BLaER1 (cell line): ENCODE data around the gene ACSL5.

Experiments used
- H3K27ac ChIP-seq: shearing (Covaris generic); formaldehyde crosslinking; 2 replicates; pipeline ENCODE4 v1.8.1; 2022
- H3K27me3 ChIP-seq: shearing (Covaris generic); formaldehyde crosslinking; 2 replicates; pipeline ENCODE4 v1.8.1; 2022
- H3K36me3 ChIP-seq: shearing (Covaris generic); formaldehyde crosslinking; 2 replicates; pipeline ENCODE4 v1.8.1; 2022
- H3K4me1 ChIP-seq: shearing (Covaris generic); formaldehyde crosslinking; 2 replicates; pipeline ENCODE4 v1.8.1; 2022
- H3K4me2 ChIP-seq: shearing (Covaris generic); formaldehyde crosslinking; 2 replicates; pipeline ENCODE4 v1.8.1; 2022
- H3K4me3 ChIP-seq: shearing (Covaris generic); formaldehyde crosslinking; 2 replicates; pipeline ENCODE4 v1.8.1; 2022
- H3K9ac ChIP-seq: shearing (Covaris generic); formaldehyde crosslinking; 2 replicates; pipeline ENCODE4 v1.8.1; 2022
- H3K9me3 ChIP-seq: shearing (Covaris generic); formaldehyde crosslinking; 2 replicates; pipeline ENCODE4 v1.8.1; 2022
- H4K20me1 ChIP-seq: shearing (Covaris generic); formaldehyde crosslinking; 2 replicates; pipeline ENCODE4 v1.8.1; 2022
- Cebpa-rat ChIP-seq: shearing (Covaris generic); IDR thresholded peaks from 2 replicates; pipeline ENCODE4 v1.8.1; 2022

ACSL5 gene

GRCh38 chr10:112407696-112408095 is 33.8 kb downstream of the ACSL5 start:
- H3K27ac ChIP-seq: no peak overlapping the region
- no peak overlapping the region for H3K9ac ChIP-seq
- no peak overlapping the region for H3K4me2 ChIP-seq
- peaks cover 89% of the 10 kb centered on the region for H3K36me3 ChIP-seq
- TF ChIP-seq Cebpa-rat: no peak
- peaks cover 9% of the 10 kb centered on the region for H3K9me3 ChIP-seq
- no peaks in the 10 kb centered on the region for H4K20me1 ChIP-seq
- peaks cover 4% of the 10 kb centered on the region; the same call in 1 of the 2 replicates for H3K4me1 ChIP-seq
- no peak overlapping the region for H3K4me3 ChIP-seq
- no peaks in the 10 kb centered on the region for H3K27me3 ChIP-seq

- H3K27ac ChIP-seq: no peak overlapping the region
- H3K36me3 ChIP-seq: peaks cover 91% of the 10 kb centered on the region
- H3K9ac ChIP-seq: no peak overlapping the region
- no peak overlapping the region for H3K4me2 ChIP-seq
- H3K4me3 ChIP-seq: no peak overlapping the region
- H3K4me1 ChIP-seq: peaks cover 4% of the 10 kb centered on the region; the same call in 1 of the 2 replicates
- peaks cover 9% of the 10 kb centered on the region for H3K9me3 ChIP-seq
- no peak for TF ChIP-seq Cebpa-rat
- no peaks in the 10 kb centered on the region for H4K20me1 ChIP-seq
- no peaks in the 10 kb centered on the region for H3K27me3 ChIP-seq
Measured at GRCh38 chr10:112409299-112409698, 35.4 kb downstream of the ACSL5 start.

- Histone ChIP-seq H3K27ac (no peak overlapping the region), H3K9ac (no peak overlapping the region), H3K4me1 (peaks cover 4% of the 10 kb centered on the region; the same call in 1 of the 2 replicates), H3K9me3 (peaks cover 9% of the 10 kb centered on the region), H3K36me3 (peaks cover 91% of the 10 kb centered on the region), H4K20me1 (no peaks in the 10 kb centered on the region), H3K27me3 (no peaks in the 10 kb centered on the region), H3K4me2 (no peak overlapping the region), H3K4me3 (no peak overlapping the region)
- no peak for TF ChIP-seq Cebpa-rat
Measured at GRCh38 chr10:112409755-112410154, 35.8 kb downstream of the ACSL5 start.

- no peak overlapping the region for H3K9ac ChIP-seq
- no peaks in the 10 kb centered on the region for H3K4me1 ChIP-seq
- H4K20me1 ChIP-seq: no peaks in the 10 kb centered on the region
- no peak for TF ChIP-seq Cebpa-rat
- H3K4me2 ChIP-seq: no peak overlapping the region
- no peak overlapping the region for H3K4me3 ChIP-seq
- peaks cover 88% of the 10 kb centered on the region for H3K36me3 ChIP-seq
- H3K27ac ChIP-seq: no peak overlapping the region
- no peaks in the 10 kb centered on the region for H3K27me3 ChIP-seq
- no peaks in the 10 kb centered on the region for H3K9me3 ChIP-seq
Measured at GRCh38 chr10:112412696-112413095, 38.8 kb downstream of the ACSL5 start.

GRCh38 chr10:112421731-112422130 is 47.8 kb downstream of the ACSL5 start:
- Histone ChIP-seq H3K9me3 (no peaks in the 10 kb centered on the region), H3K27ac (no peak overlapping the region), H3K4me3 (no peak overlapping the region), H3K4me1 (no peaks in the 10 kb centered on the region), H3K36me3 (peaks cover 76% of the 10 kb centered on the region), H3K27me3 (no peaks in the 10 kb centered on the region), H3K9ac (no peak overlapping the region), H4K20me1 (no peaks in the 10 kb centered on the region), H3K4me2 (no peak overlapping the region)
- no peak for TF ChIP-seq Cebpa-rat

GRCh38 chr10:112424651-112425050 is 50.7 kb downstream of the ACSL5 start:
- Histone ChIP-seq H3K9me3 (no peaks in the 10 kb centered on the region), H3K36me3 (peaks cover 92% of the 10 kb centered on the region), H3K9ac (no peak overlapping the region), H3K27ac (no peak overlapping the region), H3K4me3 (no peak overlapping the region), H3K27me3 (no peaks in the 10 kb centered on the region), H3K4me1 (no peaks in the 10 kb centered on the region), H4K20me1 (no peaks in the 10 kb centered on the region), H3K4me2 (no peak overlapping the region)
- no peak for TF ChIP-seq Cebpa-rat

- H3K4me3 ChIP-seq: no peak overlapping the region
- no peaks in the 10 kb centered on the region for H3K4me1 ChIP-seq
- H3K9ac ChIP-seq: no peak overlapping the region
- no peak for TF ChIP-seq Cebpa-rat
- H3K27me3 ChIP-seq: no peaks in the 10 kb centered on the region
- H3K9me3 ChIP-seq: no peaks in the 10 kb centered on the region
- H3K36me3 ChIP-seq: peaks cover 95% of the 10 kb centered on the region
- H3K4me2 ChIP-seq: no peak overlapping the region
- no peaks in the 10 kb centered on the region for H4K20me1 ChIP-seq
- H3K27ac ChIP-seq: no peak overlapping the region
Measured at GRCh38 chr10:112426111-112426510, 52.2 kb downstream of the ACSL5 start.

GRCh38 chr10:112429147-112429546 is 55.2 kb downstream of the ACSL5 start:
- no peak overlapping the region for H3K4me2 ChIP-seq
- TF ChIP-seq Cebpa-rat: no peak
- H3K4me3 ChIP-seq: no peak overlapping the region
- no peaks in the 10 kb centered on the region for H3K9me3 ChIP-seq
- peaks cover 99% of the 10 kb centered on the region for H3K36me3 ChIP-seq
- no peaks in the 10 kb centered on the region for H3K4me1 ChIP-seq
- H3K27me3 ChIP-seq: no peaks in the 10 kb centered on the region
- no peaks in the 10 kb centered on the region for H4K20me1 ChIP-seq
- H3K9ac ChIP-seq: no peak overlapping the region
- H3K27ac ChIP-seq: no peak overlapping the region

- no peak overlapping the region for H3K4me3 ChIP-seq
- no peak overlapping the region for H3K4me2 ChIP-seq
- no peak for TF ChIP-seq Cebpa-rat
- 0 out of 2 replicates have a peak, but pooled peaks cover 3% of the 10 kb centered on the region for H4K20me1 ChIP-seq
- H3K27me3 ChIP-seq: no peaks in the 10 kb centered on the region
- no peak overlapping the region for H3K27ac ChIP-seq
- H3K9ac ChIP-seq: no peak overlapping the region
- no peaks in the 10 kb centered on the region for H3K9me3 ChIP-seq
- H3K4me1 ChIP-seq: no peaks in the 10 kb centered on the region
- H3K36me3 ChIP-seq: peaks cover 99% of the 10 kb centered on the region
Measured at GRCh38 chr10:112429654-112430230, 55.8 kb downstream of the ACSL5 start.

GRCh38 chr10:112433136-112433535 is 59.2 kb downstream of the ACSL5 start:
- H3K36me3 ChIP-seq: peaks cover 89% of the 10 kb centered on the region

More at GRCh38 chr10:112433136-112433535, 59.2 kb downstream of the ACSL5 start:
- H3K9ac ChIP-seq: no peak overlapping the region
- H3K27me3 ChIP-seq: no peaks in the 10 kb centered on the region
- H3K27ac ChIP-seq: no peak overlapping the region
- H4K20me1 ChIP-seq: 0 out of 2 replicates have a peak, but pooled peaks cover 5% of the 10 kb centered on the region
- H3K9me3 ChIP-seq: no peaks in the 10 kb centered on the region
- no peak for TF ChIP-seq Cebpa-rat
- H3K4me3 ChIP-seq: no peak overlapping the region
- no peak overlapping the region for H3K4me2 ChIP-seq
- no peaks in the 10 kb centered on the region for H3K4me1 ChIP-seq
